Panc1 (cell line): Measurements from ENCODE around the gene ZNF862. TPM values are rescaled to one million over a fixed set of nuclear protein-coding genes. Genes with fewer than 3 reads are reported as not detected.

Source experiments
- ATAC-seq: fragments of 200-7000 bp; cut with Tn5 transposase; 2 replicates; pipeline ENCODE4 v1.9.1; 2020; ENCODE audit warnings: mild to moderate bottlenecking, moderate library complexity
- BruUV-seq: library from RNA; stranded (reverse); fragments of 400-500 nt; replicated peaks from 2 replicates; lab custom pipeline; 2021; lab: Mats Ljungman, UMichigan
- CTCF ChIA-PET: fragments of 300-600 bp; sonication (Branson Sonifier 250); formaldehyde crosslinking; loops from one replicate; lab custom pipeline; 2022; ENCODE audit warnings: antibody characterized with exemption; lab: Charles Lee
- POLR2A ChIA-PET: fragments of 300-600 bp; sonication (Branson Sonifier 250); formaldehyde crosslinking; loops from one replicate; lab custom pipeline; 2022; ENCODE audit warnings: antibody characterized with exemption; lab: Charles Lee
- DNase-seq: peaks from one replicate; pipeline ENCODE4 v3.0.0-alpha.2; 2010; ENCODE audit warnings: low read depth, low spot score
- H3K27ac ChIP-seq: 2 replicates; pipeline ENCODE4 v1.5.1; 2011; ENCODE audit warnings: mild to moderate bottlenecking, low read length, inconsistent platforms
- H3K27me3 ChIP-seq: fragments of 200-500 bp; sonication (Bioruptor generic); 2 replicates; pipeline ENCODE4 v1.6.0; 2014; ENCODE audit warnings: low read length, inconsistent platforms; ENCODE audit not compliant: control insufficient read depth, insufficient read depth
- H3K36me3 ChIP-seq: fragments of 200-500 bp; sonication (Bioruptor generic); 2 replicates; pipeline ENCODE4 v1.5.1; 2014; ENCODE audit warnings: inconsistent platforms, mild to moderate bottlenecking, low read length, moderate library complexity; ENCODE audit not compliant: control insufficient read depth, insufficient read depth
- H3K4me1 ChIP-seq: 2 replicates; pipeline ENCODE4 v1.5.1; 2011; ENCODE audit warnings: inconsistent platforms, mild to moderate bottlenecking, low read length, moderate library complexity; ENCODE audit not compliant: control insufficient read depth, insufficient read depth
- H3K4me3 ChIP-seq, 2 experiments: 2 replicates each; pipeline ENCODE4 v1.5.1; 2011 to 2012; ENCODE audit warnings: low read depth in 2 of 2, low read length in 2 of 2, mild to moderate bottlenecking in 2 of 2, inconsistent platforms in 1 of 2, moderate library complexity in 1 of 2
- H3K9me3 ChIP-seq: fragments of 200-500 bp; sonication (Bioruptor generic); 2 replicates; pipeline ENCODE4 v1.5.1; 2014; ENCODE audit warnings: low read depth, mild to moderate bottlenecking, inconsistent platforms, low read length, moderate library complexity; ENCODE audit not compliant: control insufficient read depth, insufficient read depth
- CTCF ChIP-seq: fragments of 450-650 bp; IDR thresholded peaks from 2 replicates; pipeline ENCODE4 v1.5.1; 2017; ENCODE audit warnings: mild to moderate bottlenecking
- POLR2AphosphoS5 ChIP-seq: IDR thresholded peaks from 2 replicates; pipeline ENCODE4 v1.6.1; 2012; ENCODE audit warnings: mild to moderate bottlenecking, low read depth, low read length, moderate library complexity
- SIN3A ChIP-seq: IDR thresholded peaks from 2 replicates; pipeline ENCODE4 v1.6.1; 2012; ENCODE audit warnings: low read depth, mild to moderate bottlenecking, low read length, moderate library complexity, borderline replicate concordance; ENCODE audit not compliant: insufficient read depth
- TCF7L2 ChIP-seq: IDR thresholded peaks from 2 replicates; pipeline ENCODE4 v1.6.1; 2011; ENCODE audit warnings: mild to moderate bottlenecking, low read depth, low read length, inconsistent platforms
- in situ Hi-C: cut with HindIII; loops from 2 replicates; pipeline ENCODE4 v1.10.0; 2016; ENCODE audit warnings: low sequenced_read_pairs, low pct_unique_long_range_greater_than_20kb
- intact Hi-C: fragments of 100-400 bp; cut with micrococcal nuclease; formaldehyde crosslinking; loops from one replicate; pipeline ENCODE4 v1.10.0; 2022; ENCODE audit not compliant: unreplicated experiment
- total RNA-seq: library from RNA; stranded (reverse); gene quantifications from one replicate; pipeline ENCODE4 v1.2.1, GENCODE V29; 2021; ENCODE audit not compliant: unreplicated experiment
- TF ChIP-seq, protein P1 (sequence below), 2 experiments: IDR thresholded peaks; 2 replicates each; pipeline ENCODE4 v1.6.1; 2011 to 2012; ENCODE audit warnings: low read depth in 2 of 2, control low read depth in 1 of 2, low read length in 1 of 2, mild to moderate bottlenecking in 1 of 2, moderate library complexity in 1 of 2; ENCODE audit not compliant: insufficient read depth in 1 of 2

The ZNF862 gene
- total RNA-seq, 1 experiment from 2014 or later = 6.8 TPM

DNA sequence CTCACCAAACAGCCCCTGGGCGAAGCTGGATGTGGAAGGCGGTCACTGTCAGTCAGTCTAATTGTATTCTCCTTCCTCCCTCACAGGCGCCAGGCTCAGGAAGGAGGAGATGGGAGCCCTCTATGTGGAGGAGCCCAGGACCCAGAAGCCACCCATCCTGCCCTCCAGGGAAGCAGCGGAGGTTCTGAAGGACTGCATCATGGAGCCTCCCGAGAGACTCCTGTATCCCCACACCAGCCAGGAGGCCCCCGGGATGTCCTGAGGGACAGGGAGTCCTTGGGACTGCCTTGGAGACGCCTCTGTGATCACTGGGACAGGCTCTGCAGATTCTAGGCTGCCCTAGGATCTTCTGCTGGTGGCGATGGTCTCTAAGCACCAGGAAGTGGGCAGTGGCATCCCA lies 25.8 kb downstream of the ZNF862 start:
- H3K9me3 ChIP-seq = no peaks in the 10 kb centered on the region
- H3K36me3 ChIP-seq = no peaks in the 10 kb centered on the region
- TF ChIP-seq TCF7L2 (no peak), POLR2AphosphoS5 (no peak), CTCF (no peak), SIN3A (no peak)
- TF ChIP-seq, protein P1, sequence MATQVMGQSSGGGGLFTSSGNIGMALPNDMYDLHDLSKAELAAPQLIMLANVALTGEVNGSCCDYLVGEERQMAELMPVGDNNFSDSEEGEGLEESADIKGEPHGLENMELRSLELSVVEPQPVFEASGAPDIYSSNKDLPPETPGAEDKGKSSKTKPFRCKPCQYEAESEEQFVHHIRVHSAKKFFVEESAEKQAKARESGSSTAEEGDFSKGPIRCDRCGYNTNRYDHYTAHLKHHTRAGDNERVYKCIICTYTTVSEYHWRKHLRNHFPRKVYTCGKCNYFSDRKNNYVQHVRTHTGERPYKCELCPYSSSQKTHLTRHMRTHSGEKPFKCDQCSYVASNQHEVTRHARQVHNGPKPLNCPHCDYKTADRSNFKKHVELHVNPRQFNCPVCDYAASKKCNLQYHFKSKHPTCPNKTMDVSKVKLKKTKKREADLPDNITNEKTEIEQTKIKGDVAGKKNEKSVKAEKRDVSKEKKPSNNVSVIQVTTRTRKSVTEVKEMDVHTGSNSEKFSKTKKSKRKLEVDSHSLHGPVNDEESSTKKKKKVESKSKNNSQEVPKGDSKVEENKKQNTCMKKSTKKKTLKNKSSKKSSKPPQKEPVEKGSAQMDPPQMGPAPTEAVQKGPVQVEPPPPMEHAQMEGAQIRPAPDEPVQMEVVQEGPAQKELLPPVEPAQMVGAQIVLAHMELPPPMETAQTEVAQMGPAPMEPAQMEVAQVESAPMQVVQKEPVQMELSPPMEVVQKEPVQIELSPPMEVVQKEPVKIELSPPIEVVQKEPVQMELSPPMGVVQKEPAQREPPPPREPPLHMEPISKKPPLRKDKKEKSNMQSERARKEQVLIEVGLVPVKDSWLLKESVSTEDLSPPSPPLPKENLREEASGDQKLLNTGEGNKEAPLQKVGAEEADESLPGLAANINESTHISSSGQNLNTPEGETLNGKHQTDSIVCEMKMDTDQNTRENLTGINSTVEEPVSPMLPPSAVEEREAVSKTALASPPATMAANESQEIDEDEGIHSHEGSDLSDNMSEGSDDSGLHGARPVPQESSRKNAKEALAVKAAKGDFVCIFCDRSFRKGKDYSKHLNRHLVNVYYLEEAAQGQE (IDR thresholded peaks at IDR 0.05; ENCODE audit: insufficient read depth in 1 of 2, low read depth in 2 of 2, low read length in 1 of 2) = no peak
- no TSS peak for BruUV-seq
- intact Hi-C loops (no loop called here), in situ Hi-C loops (no loop called here)
- H3K27ac ChIP-seq = no peak overlapping the region
- no peak for DNase-seq
- no peak for ATAC-seq
- H3K4me3 ChIP-seq = no peak overlapping the region
- CTCF ChIA-PET = no interaction called here
- POLR2A ChIA-PET = no interaction called here
- H3K4me1 ChIP-seq = no peaks in the 10 kb centered on the region
- no peaks in the 10 kb centered on the region for H3K27me3 ChIP-seq

GRCh38 chr7:149864751-149865150 lies 26.6 kb downstream of the ZNF862 start:
- no peak for ATAC-seq
- H3K9me3 ChIP-seq = no peaks in the 10 kb centered on the region
- in situ Hi-C loops (no loop called here), intact Hi-C loops (no loop called here)
- no peaks in the 10 kb centered on the region for H3K4me1 ChIP-seq
- ChIA-PET POLR2A (no interaction called here), CTCF (no interaction called here)
- H3K27ac ChIP-seq = no peak overlapping the region
- DNase-seq = no peak
- no peaks in the 10 kb centered on the region for H3K36me3 ChIP-seq
- TF ChIP-seq, protein P1 (IDR thresholded peaks at IDR 0.05; ENCODE audit: insufficient read depth in 1 of 2, low read depth in 2 of 2, low read length in 1 of 2) = no peak
- TF ChIP-seq POLR2AphosphoS5 = no peak
- no peak for TF ChIP-seq TCF7L2
- no peak for TF ChIP-seq SIN3A
- no TSS peak for BruUV-seq
- H3K4me3 ChIP-seq = no peak overlapping the region
- no peaks in the 10 kb centered on the region for H3K27me3 ChIP-seq
